HG03571 (cell line): ENCODE data around the gene MAP4K5.
"Not testable (repeated sequence)": the region's sequence is repeated elsewhere in the genome, so short reads cannot be mapped to it uniquely, and the experiment has no call there.

Source experiments
- ATAC-seq: cut with Tn5 transposase; IDR thresholded peaks from one replicate; pipeline ENCODE4 v1.9.1; 2021; ENCODE audit not compliant: unreplicated experiment

MAP4K5 gene

GRCh38 chr14:50532502-50533240, at the start of gene MAP4K5:
TSS of gene MAP4K5 (minus strand) at chr14:50532569. CDS start at chr14:50532049, 520 bp downstream.
- peak; percentile 93 for ATAC-seq

- ATAC-seq = no peak
Observed at GRCh38 chr14:50578433-50578832, 46.1 kb upstream of the MAP4K5 start.

- no peak for ATAC-seq
Observed at GRCh38 chr14:50577982-50578381, 45.6 kb upstream of the MAP4K5 start.

- ATAC-seq = no peak
Observed at GRCh38 chr14:50575769-50576168, 43.4 kb upstream of the MAP4K5 start.

- no peak for ATAC-seq
Observed at GRCh38 chr14:50573862-50574261, 41.5 kb upstream of the MAP4K5 start.

- ATAC-seq = no peak
Observed at GRCh38 chr14:50569714-50570274, 37.4 kb upstream of the MAP4K5 start.

GRCh38 chr14:50562841-50563240, 30.5 kb upstream of the MAP4K5 start:
- ATAC-seq = no peak

- no peak for ATAC-seq
Observed at GRCh38 chr14:50560931-50561285, 28.5 kb upstream of the MAP4K5 start.

GRCh38 chr14:50559990-50560930, 27.9 kb upstream of the MAP4K5 start, which contains the start of gene ATL1:
TSS of gene ATL1 (plus strand) at chr14:50560145. CDS start at chr14:50560266, 121 bp downstream.
- ATAC-seq = no peak

GRCh38 chr14:50552796-50553195, 20.4 kb upstream of the MAP4K5 start:
- not testable (repeated sequence) for ATAC-seq

- ATAC-seq = no peak
Observed at GRCh38 chr14:50551877-50552276, 19.5 kb upstream of the MAP4K5 start.

GRCh38 chr14:50550294-50550693, 17.9 kb upstream of the MAP4K5 start:
- no peak for ATAC-seq

- ATAC-seq = no peak
Observed at GRCh38 chr14:50545618-50546017, 13.2 kb upstream of the MAP4K5 start.

GRCh38 chr14:50544911-50545310, 12.5 kb upstream of the MAP4K5 start:
- no peak for ATAC-seq

- no peak for ATAC-seq
Observed at GRCh38 chr14:50542941-50543418, 10.6 kb upstream of the MAP4K5 start.

GRCh38 chr14:50541159-50541567, 8.8 kb upstream of the MAP4K5 start:
- ATAC-seq = no peak

- no peak for ATAC-seq
Observed at GRCh38 chr14:50539051-50539450, 6.7 kb upstream of the MAP4K5 start.

- not testable (repeated sequence) for ATAC-seq
Observed at GRCh38 chr14:50538034-50538433, 5.7 kb upstream of the MAP4K5 start.

GRCh38 chr14:50534997-50535396, 2.6 kb upstream of the MAP4K5 start:
- no peak for ATAC-seq

GRCh38 chr14:50534416-50534815, 2.0 kb upstream of the MAP4K5 start:
- ATAC-seq = no peak

GRCh38 chr14:50533806-50534205, 1.4 kb upstream of the MAP4K5 start:
- ATAC-seq = no peak
